PC-3 (cell line): ENCODE data around the gene FOXP1. TPM values are rescaled to one million over a fixed set of nuclear protein-coding genes. Genes with fewer than 3 reads are reported as not detected.

Source experiments
- ATAC-seq: fragments of 200-7000 bp; cut with Tn5 transposase; 2 replicates; pipeline ENCODE4 v1.9.1; 2020; ENCODE audit warnings: mild to moderate bottlenecking, moderate library complexity
- BruUV-seq: library from RNA; stranded (reverse); fragments of 400-500 nt; replicated peaks from 2 replicates; lab custom pipeline; 2021; lab: Mats Ljungman, UMichigan
- CTCF ChIA-PET: fragments of 300-600 bp; sonication (Branson Sonifier 250); formaldehyde crosslinking; loops from one replicate; lab custom pipeline; 2022; ENCODE audit warnings: antibody characterized with exemption; lab: Charles Lee
- POLR2A ChIA-PET: fragments of 300-600 bp; sonication (Branson Sonifier 250); formaldehyde crosslinking; loops from one replicate; lab custom pipeline; 2022; ENCODE audit warnings: antibody characterized with exemption; ENCODE audit not compliant: unreplicated experiment; lab: Charles Lee
- DNase-seq: peaks from one replicate; pipeline ENCODE4 v3.0.0-alpha.2; 2015
- H2AFZ ChIP-seq: fragments of 300-600 bp; sonication (generic); 2 replicates; pipeline ENCODE4 v1.6.0; 2016; ENCODE audit warnings: antibody characterized with exemption, low read length
- H3F3A ChIP-seq: fragments of 300-600 bp; sonication (generic); one replicate; pipeline ENCODE4 v1.6.0; 2017; ENCODE audit warnings: antibody characterized with exemption, low read length, control low read depth, mild to moderate bottlenecking; ENCODE audit not compliant: unreplicated experiment
- H3K27ac ChIP-seq: fragments of 300-600 bp; sonication (generic); 2 replicates; pipeline ENCODE4 v1.5.1; 2016; ENCODE audit warnings: mild to moderate bottlenecking, low read length
- H3K27me3 ChIP-seq: fragments of 300-600 bp; sonication (generic); 2 replicates; pipeline ENCODE4 v1.6.1; 2016; ENCODE audit warnings: low read length, mixed read lengths
- H3K36me3 ChIP-seq: fragments of 300-600 bp; sonication (generic); 2 replicates; pipeline ENCODE4 v1.6.1; 2016; ENCODE audit warnings: low read depth, mixed run types, low read length, mixed read lengths
- H3K4me1 ChIP-seq: fragments of 300-600 bp; sonication (generic); 2 replicates; pipeline ENCODE4 v1.5.1; 2016; ENCODE audit warnings: low read length; ENCODE audit not compliant: insufficient read depth
- H3K4me2 ChIP-seq: fragments of 300-600 bp; sonication (generic); 2 replicates; pipeline ENCODE4 v1.6.0; 2016; ENCODE audit warnings: low read length
- H3K4me3 ChIP-seq: fragments of 300-600 bp; sonication (generic); 2 replicates; pipeline ENCODE4 v1.5.1; 2016; ENCODE audit warnings: mild to moderate bottlenecking, low read length, mixed read lengths
- H3K79me2 ChIP-seq: fragments of 300-600 bp; sonication (generic); 2 replicates; pipeline ENCODE4 v1.6.1; 2017; ENCODE audit warnings: low read length, mixed read lengths
- H3K9ac ChIP-seq: fragments of 300-600 bp; sonication (generic); 2 replicates; pipeline ENCODE4 v1.6.0; 2016; ENCODE audit warnings: mild to moderate bottlenecking, low read length
- H3K9me2 ChIP-seq: fragments of 300-600 bp; sonication (generic); replicated peaks from 2 replicates; pipeline ENCODE4 v1.6.1; 2016; ENCODE audit warnings: mixed run types, low read length, mixed read lengths
- H3K9me3 ChIP-seq: fragments of 300-600 bp; sonication (generic); 2 replicates; pipeline ENCODE4 v1.6.1; 2016; ENCODE audit warnings: low read length, mixed read lengths
- H4K20me1 ChIP-seq: fragments of 300-600 bp; sonication (generic); 2 replicates; pipeline ENCODE4 v1.6.1; 2016; ENCODE audit warnings: low read length, mixed read lengths
- CTCF ChIP-seq: fragments of 300-600 bp; sonication (generic); conservative IDR thresholded peaks from 2 replicates; pipeline ENCODE4 v1.5.1; 2017; ENCODE audit warnings: antibody characterized with exemption, low read depth, mild to moderate bottlenecking, low read length
- EZH2 ChIP-seq: fragments of 300-600 bp; sonication (generic); IDR thresholded peaks from one replicate; pipeline ENCODE4 v1.6.1; 2017; ENCODE audit warnings: antibody characterized with exemption, mild to moderate bottlenecking, low read length; ENCODE audit not compliant: unreplicated experiment
- EZH2phosphoT487 ChIP-seq: fragments of 300-600 bp; sonication (generic); IDR thresholded peaks from 2 replicates; pipeline ENCODE4 v1.6.1; 2018; ENCODE audit warnings: mild to moderate bottlenecking, antibody characterized with exemption, low read length, borderline replicate concordance
- intact Hi-C: fragments of 100-400 bp; cut with micrococcal nuclease; formaldehyde crosslinking; loops from 2 replicates; pipeline ENCODE4 v1.9.0; 2023
- total RNA-seq: library from RNA; depleted of rRNA; stranded (reverse); fragments of >200 nt; gene quantifications from 2 replicates; pipeline ENCODE4 v1.2.3, GENCODE V29; 2014

Gene FOXP1
- total RNA-seq, 1 experiment from 2014 or later = 35.3 TPM

- ATAC-seq = no peak
Measured at GRCh38 chr3:71345429-71346040, 238.0 kb downstream of the FOXP1 start.

GRCh38 chr3:71341721-71342120 is 241.8 kb downstream of the FOXP1 start:
- Histone ChIP-seq H3K9me2 (no peaks in the 10 kb centered on the region), H3K4me2 (peak overlapping the region; percentile 29), H4K20me1 (no peaks in the 10 kb centered on the region), H3K9me3 (no peaks in the 10 kb centered on the region), H3K9ac (no peak overlapping the region), H3K4me1 (peaks cover 8% of the 10 kb centered on the region), H3K79me2 (no peaks in the 10 kb centered on the region), H3K27me3 (no peaks in the 10 kb centered on the region), H3F3A (no peaks in the 10 kb centered on the region), H3K27ac (no peak overlapping the region), H3K4me3 (no peak overlapping the region), H3K36me3 (no peaks in the 10 kb centered on the region), H2AFZ (no peak overlapping the region)
- BruUV-seq = no TSS peak
- ATAC-seq = peak; percentile 77
- peak; percentile 61 for DNase-seq
- CTCF ChIA-PET = no interaction called here
- intact Hi-C loops = no loop called here
- TF ChIP-seq CTCF = no peak
- TF ChIP-seq EZH2phosphoT487 = no peak
- no peak for TF ChIP-seq EZH2
- POLR2A ChIA-PET = no interaction called here

More at GRCh38 chr3:71345429-71346040, 238.0 kb downstream of the FOXP1 start:
- no peak overlapping the region for H3K4me3 ChIP-seq
- ChIA-PET CTCF (no interaction called here), POLR2A (no interaction called here)
- no peak overlapping the region for H3K4me2 ChIP-seq
- no peak for TF ChIP-seq CTCF
- TF ChIP-seq EZH2phosphoT487 = no peak
- no peak for TF ChIP-seq EZH2
- BruUV-seq = no TSS peak
- no peaks in the 10 kb centered on the region for H3K9me3 ChIP-seq
- intact Hi-C loops = no loop called here
- H2AFZ ChIP-seq = no peak overlapping the region
- no peaks in the 10 kb centered on the region for H3K36me3 ChIP-seq
- H3K27me3 ChIP-seq = no peaks in the 10 kb centered on the region
- no peaks in the 10 kb centered on the region for H3K79me2 ChIP-seq
- H3K9ac ChIP-seq = no peak overlapping the region
- no peak for DNase-seq
- H3K27ac ChIP-seq = no peak overlapping the region
- no peaks in the 10 kb centered on the region for H4K20me1 ChIP-seq
- peaks cover 8% of the 10 kb centered on the region for H3K4me1 ChIP-seq
- H3F3A ChIP-seq = no peaks in the 10 kb centered on the region
- no peaks in the 10 kb centered on the region for H3K9me2 ChIP-seq

- BruUV-seq = no TSS peak
- no peak for DNase-seq
Measured at GRCh38 chr3:71339049-71339448, 244.5 kb downstream of the FOXP1 start.

More at GRCh38 chr3:71339049-71339448, 244.5 kb downstream of the FOXP1 start:
- TF ChIP-seq EZH2 = no peak
- no peak for TF ChIP-seq EZH2phosphoT487
- TF ChIP-seq CTCF = no peak
- Histone ChIP-seq H3K4me2 (no peak overlapping the region), H3K9me2 (no peaks in the 10 kb centered on the region), H3K9me3 (no peaks in the 10 kb centered on the region), H3K4me3 (no peak overlapping the region), H3K27ac (no peak overlapping the region), H3K79me2 (no peaks in the 10 kb centered on the region), H2AFZ (no peak overlapping the region), H3K9ac (no peak overlapping the region), H3K4me1 (peaks cover 8% of the 10 kb centered on the region), H3K36me3 (no peaks in the 10 kb centered on the region), H3K27me3 (no peaks in the 10 kb centered on the region), H3F3A (no peaks in the 10 kb centered on the region), H4K20me1 (no peaks in the 10 kb centered on the region)
- CTCF ChIA-PET = no interaction called here
- intact Hi-C loops = no loop called here
- POLR2A ChIA-PET = no interaction called here
- no peak for ATAC-seq
